DOHH2 (cell line): ENCODE measurements around the gene POLR3K.

Experiments used
- CTCF ChIP-seq: fragments of 200-600 bp; sonication (generic); IDR thresholded peaks from one replicate; pipeline ENCODE4 v1.5.1; 2014; ENCODE audit warnings: antibody characterized with exemption, mild to moderate bottlenecking, low read depth, low read length; ENCODE audit not compliant: poor library complexity, severe bottlenecking
- EZH2phosphoT487 ChIP-seq: fragments of 200-600 bp; sonication (generic); IDR thresholded peaks from 2 replicates; pipeline ENCODE4 v1.6.1; 2017; ENCODE audit warnings: borderline replicate concordance, mild to moderate bottlenecking, antibody characterized with exemption, low read length, moderate library complexity, mixed read lengths

DNA sequence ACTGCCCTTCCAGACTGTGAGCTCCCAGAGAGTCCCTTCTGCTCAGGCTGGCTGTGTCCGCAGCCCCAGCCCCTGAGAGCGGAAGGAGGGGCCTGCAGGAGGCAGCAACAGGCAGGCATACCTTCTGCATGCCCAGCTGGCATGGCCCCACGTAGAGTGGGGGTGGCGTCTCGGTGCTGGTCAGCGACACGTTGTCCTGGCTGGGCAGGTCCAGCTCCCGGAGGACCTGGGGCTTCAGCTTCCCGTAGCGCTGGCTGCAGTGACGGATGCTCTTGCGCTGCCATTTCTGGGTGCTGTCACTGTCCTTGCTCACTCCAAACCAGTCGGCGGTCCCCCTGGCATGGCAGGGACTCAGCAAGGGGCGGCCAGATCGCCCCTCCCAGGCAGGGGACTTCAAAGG lies 10.1 kb upstream of the POLR3K start:
- TF ChIP-seq CTCF (no peak), EZH2phosphoT487 (no peak)
